ENCODE data around the gene RAB24. TPM values are rescaled to one million over a fixed set of nuclear protein-coding genes. Genes with fewer than 3 reads are reported as not detected.

Gene RAB24
- total and polyA plus RNA-seq, 2 experiments from 2014 or later: 27.1 to 27.7 TPM

DNA sequence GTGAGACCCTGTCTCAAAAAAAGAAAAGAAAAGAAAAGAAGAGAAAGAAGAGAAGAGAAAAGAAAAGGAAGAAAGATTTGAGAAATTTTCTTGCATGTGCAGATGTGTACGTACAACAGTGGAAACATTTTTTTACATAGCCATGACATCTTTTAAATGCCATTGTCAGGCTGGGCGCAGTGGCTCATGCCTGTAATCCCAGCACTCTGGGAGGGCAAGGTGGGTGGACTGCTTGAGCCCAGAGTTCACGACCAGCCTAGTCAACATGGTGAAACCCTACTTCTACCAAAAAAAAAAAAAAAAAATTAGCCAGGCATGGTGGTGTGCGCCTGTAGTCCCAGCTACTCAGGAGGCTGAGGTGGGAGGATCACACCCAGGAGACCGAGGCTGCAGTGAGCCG, 41.4 kb upstream of the RAB24 start:
- no peaks in the 10 kb centered on the region for H3K9me2 ChIP-seq (ENCODE audit: insufficient read depth)
- H3K79me2 ChIP-seq (replicated peaks; ENCODE audit: insufficient read depth): peaks cover 93% of the 10 kb centered on the region
- no peak overlapping the region for H3K4me2 ChIP-seq

More for the DNA sequence above, 41.4 kb upstream of the RAB24 start:
- no peaks in the 10 kb centered on the region for H3K27me3 ChIP-seq (ENCODE audit: insufficient read depth)
- no peak overlapping the region for H2AFZ ChIP-seq
- H3F3A ChIP-seq (replicated peaks; ENCODE audit: low read depth): no peaks in the 10 kb centered on the region
- DNase-seq (ENCODE audit: low spot score) (no peak), ATAC-seq (no peak)
- no peak overlapping the region for H3K27ac ChIP-seq (ENCODE audit: low read depth)
- H3K4me1 ChIP-seq (ENCODE audit: insufficient read depth): no peaks in the 10 kb centered on the region; the same call in 1 of the 2 replicates
- peaks cover 12% of the 10 kb centered on the region; the same call in 1 of the 2 replicates for H3K36me3 ChIP-seq (ENCODE audit: insufficient read depth)
- H3K4me3 ChIP-seq: no peak overlapping the region
- H3K4me3 Mint-ChIP-seq: no peak overlapping the region
- H3K9me3 Mint-ChIP-seq: no peaks in the 10 kb centered on the region
- TF ChIP-seq JUNB (IDR thresholded peaks at IDR 0.05; ENCODE audit: unreplicated experiment): no peak
- no peak for TF ChIP-seq REST (IDR thresholded peaks at IDR 0.05; ENCODE audit: unreplicated experiment)
- TF ChIP-seq EZH2 (IDR thresholded peaks at IDR 0.05; ENCODE audit: low read depth, unreplicated experiment): no peak
- TF ChIP-seq EZH2phosphoT487 (IDR thresholded peaks at IDR 0.05; ENCODE audit: unreplicated experiment): no peak
- TF ChIP-seq POLR2AphosphoS5 (IDR thresholded peaks at IDR 0.05; ENCODE audit: low read depth): no peak
- TF ChIP-seq ZNF114 (CRISPR knock-in tag; IDR thresholded peaks at IDR 0.05): no peak
- TF ChIP-seq, protein P1, sequence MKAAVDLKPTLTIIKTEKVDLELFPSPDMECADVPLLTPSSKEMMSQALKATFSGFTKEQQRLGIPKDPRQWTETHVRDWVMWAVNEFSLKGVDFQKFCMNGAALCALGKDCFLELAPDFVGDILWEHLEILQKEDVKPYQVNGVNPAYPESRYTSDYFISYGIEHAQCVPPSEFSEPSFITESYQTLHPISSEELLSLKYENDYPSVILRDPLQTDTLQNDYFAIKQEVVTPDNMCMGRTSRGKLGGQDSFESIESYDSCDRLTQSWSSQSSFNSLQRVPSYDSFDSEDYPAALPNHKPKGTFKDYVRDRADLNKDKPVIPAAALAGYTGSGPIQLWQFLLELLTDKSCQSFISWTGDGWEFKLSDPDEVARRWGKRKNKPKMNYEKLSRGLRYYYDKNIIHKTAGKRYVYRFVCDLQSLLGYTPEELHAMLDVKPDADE (IDR thresholded peaks at IDR 0.05): no peak
- TF ChIP-seq ZNF331 (CRISPR knock-in tag; IDR thresholded peaks at IDR 0.05; ENCODE audit: low read depth): no peak
- no peak for TF ChIP-seq STAT1 (IDR thresholded peaks at IDR 0.05; ENCODE audit: unreplicated experiment)
- TF ChIP-seq CTCF (conservative IDR thresholded peaks at IDR 0.05; ENCODE audit: low read depth in 2 of 2): no peak
- no peak for TF ChIP-seq NANOG (IDR thresholded peaks at IDR 0.05; ENCODE audit: borderline replicate concordance)
- no peak for TF ChIP-seq CREB1 (CRISPR knock-in tag; IDR thresholded peaks at IDR 0.05; ENCODE audit: low read depth)
- TF ChIP-seq, protein P2, sequence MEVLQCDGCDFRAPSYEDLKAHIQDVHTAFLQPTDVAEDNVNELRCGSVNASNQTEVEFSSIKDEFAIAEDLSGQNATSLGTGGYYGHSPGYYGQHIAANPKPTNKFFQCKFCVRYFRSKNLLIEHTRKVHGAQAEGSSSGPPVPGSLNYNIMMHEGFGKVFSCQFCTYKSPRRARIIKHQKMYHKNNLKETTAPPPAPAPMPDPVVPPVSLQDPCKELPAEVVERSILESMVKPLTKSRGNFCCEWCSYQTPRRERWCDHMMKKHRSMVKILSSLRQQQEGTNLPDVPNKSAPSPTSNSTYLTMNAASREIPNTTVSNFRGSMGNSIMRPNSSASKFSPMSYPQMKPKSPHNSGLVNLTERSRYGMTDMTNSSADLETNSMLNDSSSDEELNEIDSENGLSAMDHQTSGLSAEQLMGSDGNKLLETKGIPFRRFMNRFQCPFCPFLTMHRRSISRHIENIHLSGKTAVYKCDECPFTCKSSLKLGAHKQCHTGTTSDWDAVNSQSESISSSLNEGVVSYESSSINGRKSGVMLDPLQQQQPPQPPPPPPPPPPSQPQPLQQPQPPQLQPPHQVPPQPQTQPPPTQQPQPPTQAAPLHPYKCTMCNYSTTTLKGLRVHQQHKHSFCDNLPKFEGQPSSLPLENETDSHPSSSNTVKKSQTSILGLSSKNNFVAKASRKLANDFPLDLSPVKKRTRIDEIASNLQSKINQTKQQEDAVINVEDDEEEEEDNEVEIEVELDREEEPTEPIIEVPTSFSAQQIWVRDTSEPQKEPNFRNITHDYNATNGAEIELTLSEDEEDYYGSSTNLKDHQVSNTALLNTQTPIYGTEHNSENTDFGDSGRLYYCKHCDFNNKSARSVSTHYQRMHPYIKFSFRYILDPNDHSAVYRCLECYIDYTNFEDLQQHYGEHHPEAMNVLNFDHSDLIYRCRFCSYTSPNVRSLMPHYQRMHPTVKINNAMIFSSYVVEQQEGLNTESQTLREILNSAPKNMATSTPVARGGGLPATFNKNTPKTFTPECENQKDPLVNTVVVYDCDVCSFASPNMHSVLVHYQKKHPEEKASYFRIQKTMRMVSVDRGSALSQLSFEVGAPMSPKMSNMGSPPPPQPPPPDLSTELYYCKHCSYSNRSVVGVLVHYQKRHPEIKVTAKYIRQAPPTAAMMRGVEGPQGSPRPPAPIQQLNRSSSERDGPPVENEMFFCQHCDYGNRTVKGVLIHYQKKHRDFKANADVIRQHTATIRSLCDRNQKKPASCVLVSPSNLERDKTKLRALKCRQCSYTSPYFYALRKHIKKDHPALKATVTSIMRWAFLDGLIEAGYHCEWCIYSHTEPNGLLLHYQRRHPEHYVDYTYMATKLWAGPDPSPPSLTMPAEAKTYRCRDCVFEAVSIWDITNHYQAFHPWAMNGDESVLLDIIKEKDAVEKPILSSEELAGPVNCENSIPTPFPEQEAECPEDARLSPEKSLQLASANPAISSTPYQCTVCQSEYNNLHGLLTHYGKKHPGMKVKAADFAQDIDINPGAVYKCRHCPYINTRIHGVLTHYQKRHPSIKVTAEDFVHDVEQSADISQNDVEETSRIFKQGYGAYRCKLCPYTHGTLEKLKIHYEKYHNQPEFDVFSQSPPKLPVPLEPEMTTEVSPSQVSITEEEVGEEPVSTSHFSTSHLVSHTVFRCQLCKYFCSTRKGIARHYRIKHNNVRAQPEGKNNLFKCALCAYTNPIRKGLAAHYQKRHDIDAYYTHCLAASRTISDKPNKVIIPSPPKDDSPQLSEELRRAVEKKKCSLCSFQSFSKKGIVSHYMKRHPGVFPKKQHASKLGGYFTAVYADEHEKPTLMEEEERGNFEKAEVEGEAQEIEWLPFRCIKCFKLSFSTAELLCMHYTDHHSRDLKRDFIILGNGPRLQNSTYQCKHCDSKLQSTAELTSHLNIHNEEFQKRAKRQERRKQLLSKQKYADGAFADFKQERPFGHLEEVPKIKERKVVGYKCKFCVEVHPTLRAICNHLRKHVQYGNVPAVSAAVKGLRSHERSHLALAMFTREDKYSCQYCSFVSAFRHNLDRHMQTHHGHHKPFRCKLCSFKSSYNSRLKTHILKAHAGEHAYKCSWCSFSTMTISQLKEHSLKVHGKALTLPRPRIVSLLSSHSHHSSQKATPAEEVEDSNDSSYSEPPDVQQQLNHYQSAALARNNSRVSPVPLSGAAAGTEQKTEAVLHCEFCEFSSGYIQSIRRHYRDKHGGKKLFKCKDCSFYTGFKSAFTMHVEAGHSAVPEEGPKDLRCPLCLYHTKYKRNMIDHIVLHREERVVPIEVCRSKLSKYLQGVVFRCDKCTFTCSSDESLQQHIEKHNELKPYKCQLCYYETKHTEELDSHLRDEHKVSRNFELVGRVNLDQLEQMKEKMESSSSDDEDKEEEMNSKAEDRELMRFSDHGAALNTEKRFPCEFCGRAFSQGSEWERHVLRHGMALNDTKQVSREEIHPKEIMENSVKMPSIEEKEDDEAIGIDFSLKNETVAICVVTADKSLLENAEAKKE (CRISPR knock-in tag; IDR thresholded peaks at IDR 0.05): no peak
- peaks cover 29% of the 10 kb centered on the region for H4K20me1 ChIP-seq (replicated peaks; ENCODE audit: insufficient read depth)
- peaks cover 11% of the 10 kb centered on the region for H3K4me1 Mint-ChIP-seq
- peaks cover 1% of the 10 kb centered on the region for H3K27me3 Mint-ChIP-seq (ENCODE audit: insufficient read depth, low read depth, poor library complexity)
- no peak overlapping the region for H3K27ac Mint-ChIP-seq
- peaks cover 29% of the 10 kb centered on the region for H3K36me3 Mint-ChIP-seq (ENCODE audit: low read depth)

Data from GM23338 (cell line).